K562 (cell line): ENCODE data around the gene PLXDC1. TPM values are rescaled to one million over a fixed set of nuclear protein-coding genes. Genes with fewer than 3 reads are reported as not detected.

ENCODE experiments used
- ATF1 ChIP-seq, 2 experiments: fragments of 450-650 bp in 1 of 2; IDR thresholded peaks; 2 replicates each; pipeline ENCODE4 v1.6.1; 2016; ENCODE audit warnings: missing compliant biosample characterization in 1 of 2, missing genetic modification characterization in 1 of 2
- BRD4 ChIP-seq: fragments of 200-600 bp; sonication (generic); IDR thresholded peaks from 2 replicates; pipeline ENCODE4 v1.6.1; 2017; ENCODE audit warnings: inconsistent platforms
- CREBBP ChIP-seq: IDR thresholded peaks from one replicate; pipeline ENCODE4 v1.6.1; 2012; ENCODE audit warnings: low read depth, mild to moderate bottlenecking, control low read depth, inconsistent platforms, low read length
- FOXM1 ChIP-seq, 2 experiments: fragments of 450-650 bp in 1 of 2; sonication (generic) in 1 of 2; formaldehyde crosslinking in 1 of 2; IDR thresholded peaks; 2 replicates each; pipeline versions ENCODE4 v1.6.1 to v1.9.0; 2017 to 2022; ENCODE audit warnings: low read depth in 2 of 2, mild to moderate bottlenecking in 2 of 2, missing genetic modification reagents in 1 of 2, moderate library complexity in 1 of 2
- GTF2A2 ChIP-seq: IDR thresholded peaks from 2 replicates; pipeline ENCODE4 v1.6.1; 2016; ENCODE audit warnings: mild to moderate bottlenecking, missing genetic modification characterization, missing compliant biosample characterization
- HIVEP1 ChIP-seq: fragments of 250-450 bp; sonication (Bioruptor Pico); IDR thresholded peaks from 2 replicates; pipeline ENCODE4 v1.4.0; 2020; ENCODE audit warnings: mild to moderate bottlenecking
- IFI16 ChIP-seq: fragments of 250-450 bp; sonication (Bioruptor Pico); IDR thresholded peaks from 2 replicates; pipeline ENCODE4 v2.1.2; 2022; ENCODE audit warnings: mild to moderate bottlenecking, inconsistent platforms
- KDM2B ChIP-seq: fragments of 250-450 bp; sonication (Bioruptor Pico); IDR thresholded peaks from 2 replicates; pipeline ENCODE4 v1.8.0; 2021; ENCODE audit warnings: mild to moderate bottlenecking, moderate library complexity
- KLF1 ChIP-seq: fragments of 450-650 bp; IDR thresholded peaks from 2 replicates; pipeline ENCODE4 v1.6.1; 2016; ENCODE audit warnings: missing genetic modification characterization, missing compliant biosample characterization
- LARP7 ChIP-seq: fragments of 450-650 bp; IDR thresholded peaks from 2 replicates; pipeline ENCODE4 v1.6.1; 2016
- NKRF ChIP-seq: fragments of 450-650 bp; IDR thresholded peaks from 2 replicates; pipeline ENCODE4 v1.6.1; 2016; ENCODE audit warnings: borderline replicate concordance
- RREB1 ChIP-seq: fragments of 250-450 bp; sonication (Bioruptor Pico); IDR thresholded peaks from 2 replicates; pipeline ENCODE4 v1.4.0; 2020
- SIX5 ChIP-seq, 2 experiments: IDR thresholded peaks; 2 replicates each; pipeline ENCODE4 v1.6.1; 2011; ENCODE audit warnings: low read length in 2 of 2, borderline replicate concordance in 1 of 2, low read depth in 1 of 2, mild to moderate bottlenecking in 1 of 2, moderate library complexity in 1 of 2; ENCODE audit not compliant: insufficient read depth in 1 of 2
- SMAD3 ChIP-seq: fragments of 450-650 bp; formaldehyde crosslinking; conservative IDR thresholded peaks from 2 replicates; pipeline ENCODE4 v1.4.0; 2020; ENCODE audit warnings: mild to moderate bottlenecking
- SRSF1 ChIP-seq: fragments of 200-400 bp; formaldehyde crosslinking; IDR thresholded peaks from 2 replicates; pipeline ENCODE4 v1.6.1; 2017; ENCODE audit warnings: mild to moderate bottlenecking, low read depth, low read length, moderate library complexity
- ZEB2 ChIP-seq: fragments of 450-650 bp; IDR thresholded peaks from 2 replicates; pipeline ENCODE4 v1.6.1; 2016
- ZNF121 ChIP-seq: sonication (generic); formaldehyde crosslinking; conservative IDR thresholded peaks from 2 replicates; pipeline ENCODE4 v1.8.0; 2022; ENCODE audit warnings: missing genetic modification reagents
- ZNF354B ChIP-seq: fragments of 250-450 bp; sonication (Bioruptor Pico); IDR thresholded peaks from 2 replicates; pipeline ENCODE4 v1.4.0; 2020
- ZNF436 ChIP-seq: fragments of 250-450, 450-650 bp; sonication (Bioruptor Pico); formaldehyde crosslinking; IDR thresholded peaks from 2 replicates; pipeline ENCODE4 v1.7.0; 2020; ENCODE audit warnings: mild to moderate bottlenecking
- ZNF511 ChIP-seq: sonication (generic); formaldehyde crosslinking; IDR thresholded peaks from 2 replicates; pipeline ENCODE4 v1.8.0; 2022; ENCODE audit warnings: mild to moderate bottlenecking, missing genetic modification reagents
- ZNF766 ChIP-seq: fragments of 200-800 bp; sonication (Bioruptor generic); conservative IDR thresholded peaks from 2 replicates; pipeline ENCODE4 v1.6.1; 2016; ENCODE audit warnings: missing genetic modification characterization, missing compliant biosample characterization
- polyA plus RNA-seq, 8 experiments: library from polyadenylated mRNA; depleted of rRNA in 4 of 8; stranded (reverse) in 5 of 8; unstranded in 3 of 8; fragments of >200 nt; fragmentation: Nextera tagmentation in 2 of 8; fragmentation: Illumina TruSeq in 1 of 8; extraction: Ambion mirVana in 2 of 8; extraction: Trizol in 1 of 8; gene quantifications; 2 replicates each; pipeline versions ENCODE4 v1.2.1 to v1.2.3, GENCODE V29; 2011 to 2014; ENCODE audit warnings: inconsistent platforms in 1 of 8, missing spikeins in 1 of 8
- total RNA-seq, 7 experiments: library from RNA; depleted of rRNA in 6 of 7; stranded (reverse); fragments of >200 nt in 6 of 7; fragmentation: Illumina TruSeq in 2 of 7; extraction: Trizol in 2 of 7; gene quantifications; 2 replicates each; pipeline versions ENCODE4 v1.2.1 to v1.2.3, GENCODE V29; 2011 to 2021; ENCODE audit warnings: low replicate concordance in 1 of 7

PLXDC1 gene
- total and polyA plus RNA-seq, 9 of the 15 experiments (the other 6 are each of a cell fraction or from before 2014, with no cell fraction given): not detected

- TF ChIP-seq RREB1 (CRISPR knock-in tag) (no peak; the same call in 1 of the 2 replicates), KLF1 (tag) (no peak), ZNF354B (no peak), CREBBP (no peak), LARP7 (no peak), HIVEP1 (CRISPR knock-in tag) (no peak), ZEB2 (no peak), ZNF436 (CRISPR knock-in tag) (no peak), SIX5 (IDR thresholded peaks at IDR 0.05; ENCODE audit: borderline replicate concordance in 1 of 2, insufficient read depth in 1 of 2, low read depth in 1 of 2, low read length in 2 of 2) (no peak), NKRF (0 out of 2 replicates have a peak, but pooled peaks have one; percentile 10), FOXM1 (IDR thresholded peaks at IDR 0.05; ENCODE audit: low read depth) (no peak), FOXM1 (CRISPR knock-in tag; IDR thresholded peaks at IDR 0.05; ENCODE audit: low read depth) (no peak), SRSF1 (no peak), ZNF766 (CRISPR knock-in tag) (0 out of 2 replicates have a peak, but pooled peaks have one; percentile 22), ATF1 (CRISPR knock-in tag; IDR thresholded peaks at IDR 0.05) (no peak), ATF1 (tag; IDR thresholded peaks at IDR 0.05) (no peak), IFI16 (CRISPR knock-in tag) (no peak), KDM2B (CRISPR knock-in tag) (peak; percentile 22; the same call in 1 of the 2 replicates), ZNF511 (CRISPR knock-in tag) (no peak), GTF2A2 (tag) (no peak), ZNF121 (CRISPR knock-in tag) (no peak), SMAD3 (CRISPR knock-in tag) (0 out of 2 replicates have a peak, but pooled peaks have one; percentile 20), BRD4 (no peak)
Measured at GRCh38 chr17:39153599-39154051, 2.2 kb upstream of the PLXDC1 start (continued).
